ENCODE measurements around the gene PDE6D. TPM values are rescaled to one million over a fixed set of nuclear protein-coding genes. Genes with fewer than 3 reads are reported as not detected.

The PDE6D gene
- total RNA-seq, 2 experiments from 2014 or later, result 30.2 to 36.0 TPM

DNA sequence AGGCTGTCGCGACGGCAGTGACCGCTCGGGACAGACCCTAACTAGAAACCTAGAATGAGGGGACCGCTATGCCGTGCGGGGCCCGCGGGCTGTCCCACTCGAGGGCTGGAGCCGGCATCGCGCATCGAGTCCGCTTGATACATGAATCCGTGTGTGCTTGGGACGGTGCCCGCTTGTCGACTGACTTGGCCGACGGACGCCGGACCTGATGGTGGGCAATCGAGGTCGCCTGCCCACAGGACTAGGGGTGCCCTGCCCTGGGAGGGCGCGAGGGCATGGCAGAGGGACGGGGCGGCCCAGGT lies 73.5 kb downstream of the PDE6D start:
- peaks cover 2% of the 10 kb centered on the region for H3K27me3 Mint-ChIP-seq
- H3K36me3 Mint-ChIP-seq (ENCODE audit: low read depth), result peaks cover 36% of the 10 kb centered on the region
- peak overlapping the region; percentile 91 for H3K4me3 Mint-ChIP-seq
- peaks cover 32% of the 10 kb centered on the region for H3K4me1 Mint-ChIP-seq
- DNase-seq, result no peak
- no peaks in the 10 kb centered on the region for H3K9me3 Mint-ChIP-seq
- ChIA-PET CTCF (interaction anchor here (0.7 to 6.8 kb wide), 37 partner anchors 9 to 225 kb away, joined by 3 to 131 read pairs (median 6); no protein-coding TSS in a partner anchor), POLR2A (interaction anchor here (1.1 kb wide), 1 partner anchor 65 kb away, joined by 3 read pairs; no protein-coding TSS in a partner anchor)
- peak overlapping the region; percentile 100 for H3K27ac Mint-ChIP-seq

GRCh38 chr2:231706731-231707624 lies 74.1 kb downstream of the PDE6D start:
- Mint-ChIP-seq H3K4me3 (peak overlapping the region; percentile 91), H3K9me3 (no peaks in the 10 kb centered on the region), H3K27ac (peak overlapping the region; percentile 100), H3K4me1 (peaks cover 26% of the 10 kb centered on the region), H3K36me3 (ENCODE audit: low read depth) (peaks cover 30% of the 10 kb centered on the region), H3K27me3 (peaks cover 2% of the 10 kb centered on the region)
- ChIA-PET POLR2A (interaction anchor here (0.7 kb wide), 1 partner anchor 258 kb away, joined by 3 read pairs; no protein-coding TSS in a partner anchor), CTCF (interaction anchor here (0.6 to 6.8 kb wide), 57 partner anchors 8 to 1374 kb away, joined by 3 to 131 read pairs (median 4); partner anchors contain the start of gene NCL)
- peak; percentile 98 for DNase-seq

- H3K4me1 Mint-ChIP-seq, result peaks cover 17% of the 10 kb centered on the region
- no peak for DNase-seq
- ChIA-PET CTCF (interaction anchor here (1.0 to 6.8 kb wide), 10 partner anchors 10 to 91 kb away, joined by 3 to 87 read pairs (median 5); no protein-coding TSS in a partner anchor), POLR2A (no interaction called here)
- peak overlapping the region; percentile 11 for H3K27ac Mint-ChIP-seq
- peaks cover 3% of the 10 kb centered on the region for H3K27me3 Mint-ChIP-seq
- H3K9me3 Mint-ChIP-seq, result no peaks in the 10 kb centered on the region
- no peak overlapping the region for H3K4me3 Mint-ChIP-seq
- peaks cover 10% of the 10 kb centered on the region for H3K36me3 Mint-ChIP-seq (ENCODE audit: low read depth)
Measured at GRCh38 chr2:231704017-231704416, 77.1 kb downstream of the PDE6D start.

GRCh38 chr2:231701456-231702373 lies 79.4 kb downstream of the PDE6D start:
- Mint-ChIP-seq H3K4me3 (no peak overlapping the region), H3K36me3 (ENCODE audit: low read depth) (peaks cover 8% of the 10 kb centered on the region), H3K27ac (no peak overlapping the region), H3K27me3 (peaks cover 2% of the 10 kb centered on the region), H3K9me3 (no peaks in the 10 kb centered on the region), H3K4me1 (peaks cover 17% of the 10 kb centered on the region)
- ChIA-PET POLR2A (no interaction called here), CTCF (interaction anchor here (2.0 to 6.8 kb wide), 5 partner anchors 8 to 27 kb away, joined by 5 to 44 read pairs (median 6); no protein-coding TSS in a partner anchor)
- no peak for DNase-seq

- ChIA-PET CTCF (interaction anchor here (1.0 to 2.9 kb wide), 7 partner anchors 8 to 32 kb away, joined by 3 to 6 read pairs (median 3); no protein-coding TSS in a partner anchor), POLR2A (no interaction called here)
- Mint-ChIP-seq H3K9me3 (no peaks in the 10 kb centered on the region), H3K27ac (no peak overlapping the region), H3K27me3 (peaks cover 2% of the 10 kb centered on the region), H3K4me1 (peaks cover 3% of the 10 kb centered on the region), H3K36me3 (ENCODE audit: low read depth) (peaks cover 2% of the 10 kb centered on the region), H3K4me3 (no peak overlapping the region)
- no peak for DNase-seq
Measured at GRCh38 chr2:231699006-231699405, 82.1 kb downstream of the PDE6D start.

GRCh38 chr2:231696004-231696367 lies 85.1 kb downstream of the PDE6D start:
- H3K4me1 Mint-ChIP-seq, result no peaks in the 10 kb centered on the region
- ChIA-PET POLR2A (no interaction called here), CTCF (interaction anchor here (2.1 to 4.0 kb wide), 5 partner anchors 11 to 21 kb away, joined by 7 to 29 read pairs (median 19); no protein-coding TSS in a partner anchor)
- H3K27ac Mint-ChIP-seq, result no peak overlapping the region
- H3K4me3 Mint-ChIP-seq, result no peak overlapping the region
- peaks cover 2% of the 10 kb centered on the region for H3K27me3 Mint-ChIP-seq
- no peak for DNase-seq
- H3K36me3 Mint-ChIP-seq (ENCODE audit: low read depth), result no peaks in the 10 kb centered on the region
- no peaks in the 10 kb centered on the region for H3K9me3 Mint-ChIP-seq

GRCh38 chr2:231693956-231694355 lies 87.1 kb downstream of the PDE6D start:
- Mint-ChIP-seq H3K4me1 (no peaks in the 10 kb centered on the region), H3K27ac (no peak overlapping the region), H3K4me3 (no peak overlapping the region), H3K9me3 (no peaks in the 10 kb centered on the region), H3K36me3 (ENCODE audit: low read depth) (no peaks in the 10 kb centered on the region), H3K27me3 (no peaks in the 10 kb centered on the region)
- DNase-seq, result no peak
- POLR2A ChIA-PET, result no interaction called here
- CTCF ChIA-PET, result interaction anchor here (0.8 to 4.0 kb wide), 9 partner anchors 9 to 80 kb away, joined by 3 to 29 read pairs (median 4); no protein-coding TSS in a partner anchor

- CTCF ChIA-PET, result interaction anchor here (0.9 to 4.0 kb wide), 8 partner anchors 7 to 79 kb away, joined by 3 to 29 read pairs (median 7); no protein-coding TSS in a partner anchor
- no peaks in the 10 kb centered on the region for H3K27me3 Mint-ChIP-seq
- no peaks in the 10 kb centered on the region for H3K4me1 Mint-ChIP-seq
- POLR2A ChIA-PET, result no interaction called here
- no peak overlapping the region for H3K27ac Mint-ChIP-seq
- no peak for DNase-seq
- no peaks in the 10 kb centered on the region for H3K36me3 Mint-ChIP-seq (ENCODE audit: low read depth)
- H3K9me3 Mint-ChIP-seq, result no peaks in the 10 kb centered on the region
- H3K4me3 Mint-ChIP-seq, result no peak overlapping the region
Measured at GRCh38 chr2:231692847-231693246, 88.2 kb downstream of the PDE6D start.

GRCh38 chr2:231691251-231691772 lies 89.8 kb downstream of the PDE6D start:
- no peaks in the 10 kb centered on the region for H3K27me3 Mint-ChIP-seq
- no peak overlapping the region for H3K27ac Mint-ChIP-seq
- H3K9me3 Mint-ChIP-seq, result no peaks in the 10 kb centered on the region
- no peak for DNase-seq
- H3K4me1 Mint-ChIP-seq, result peaks cover 5% of the 10 kb centered on the region
- CTCF ChIA-PET, result interaction anchor here (0.9 to 3.7 kb wide), 6 partner anchors 13 to 23 kb away, joined by 3 to 18 read pairs (median 8); partner anchors contain the start of gene PTMA
- H3K36me3 Mint-ChIP-seq (ENCODE audit: low read depth), result no peaks in the 10 kb centered on the region
- H3K4me3 Mint-ChIP-seq, result no peak overlapping the region
- POLR2A ChIA-PET, result no interaction called here

GRCh38 chr2:231689124-231689893 lies 91.8 kb downstream of the PDE6D start:
- Mint-ChIP-seq H3K27ac (no peak overlapping the region), H3K4me3 (no peak overlapping the region), H3K36me3 (ENCODE audit: low read depth) (no peaks in the 10 kb centered on the region), H3K27me3 (no peaks in the 10 kb centered on the region), H3K9me3 (no peaks in the 10 kb centered on the region), H3K4me1 (peaks cover 5% of the 10 kb centered on the region)
- DNase-seq, result no peak
- ChIA-PET CTCF (interaction anchor here (0.7 to 1.7 kb wide), 8 partner anchors 10 to 25 kb away, joined by 3 to 8 read pairs (median 4); no protein-coding TSS in a partner anchor), POLR2A (no interaction called here)

DNA sequence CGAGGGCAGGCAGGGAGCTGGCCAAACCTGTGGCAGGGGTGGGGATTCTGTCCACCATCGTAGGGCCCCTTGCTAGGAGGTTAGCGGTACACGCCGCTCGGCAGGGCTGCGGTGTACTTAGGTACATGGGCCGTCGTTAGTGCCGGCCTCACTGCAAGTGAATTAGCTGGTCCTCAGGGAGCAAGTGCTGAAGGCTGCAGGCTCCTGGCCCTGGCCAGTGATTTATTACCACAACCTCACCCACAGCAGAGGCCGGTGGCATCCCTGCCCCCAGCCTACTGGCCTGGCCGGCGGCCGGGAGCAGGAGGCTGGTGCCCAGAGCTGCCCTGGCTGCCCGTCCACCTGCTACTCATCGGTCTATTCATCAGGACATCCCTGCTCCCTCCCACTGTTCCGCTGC lies 92.4 kb downstream of the PDE6D start:
- CTCF ChIA-PET, result interaction anchor here (0.7 to 1.4 kb wide), 6 partner anchors 11 to 25 kb away, joined by 3 to 5 read pairs (median 3); no protein-coding TSS in a partner anchor
- Mint-ChIP-seq H3K4me1 (peaks cover 8% of the 10 kb centered on the region), H3K4me3 (no peak overlapping the region), H3K36me3 (ENCODE audit: low read depth) (no peaks in the 10 kb centered on the region), H3K9me3 (no peaks in the 10 kb centered on the region), H3K27ac (no peak overlapping the region), H3K27me3 (no peaks in the 10 kb centered on the region)
- no peak for DNase-seq
- POLR2A ChIA-PET, result no interaction called here

Measured in activated CD4-positive, alpha-beta T cell treated with anti-CD3 and anti-CD28 coated beads, Interleukin-2, amount 10 ng/mL, durations not matched to agents 7 days and 5 days (primary cell).